Transverse colon (tissue), 3 donors: ENCODE measurements around the gene MPRIP.

ENCODE experiments used
- POLR2A ChIP-seq: fragments of 450-650 bp; IDR thresholded peaks from one replicate; pipeline ENCODE4 v1.6.1; 2016; ENCODE audit warnings: antibody characterized with exemption, mild to moderate bottlenecking, moderate library complexity
- TF ChIP-seq, protein P1 (sequence below), 5 experiments: fragments of 200-600 bp in 3 of 5; fragments of 450-650 bp in 2 of 5; sonication (generic) in 3 of 5; IDR thresholded peaks; 1 replicate in 2 of 5; 2 replicates in 3 of 5; pipeline ENCODE4 v1.5.1; 2016 to 2017; ENCODE audit warnings: antibody characterized with exemption in 5 of 5, inconsistent platforms in 3 of 5, mild to moderate bottlenecking in 2 of 5, moderate library complexity in 1 of 5

DNA sequence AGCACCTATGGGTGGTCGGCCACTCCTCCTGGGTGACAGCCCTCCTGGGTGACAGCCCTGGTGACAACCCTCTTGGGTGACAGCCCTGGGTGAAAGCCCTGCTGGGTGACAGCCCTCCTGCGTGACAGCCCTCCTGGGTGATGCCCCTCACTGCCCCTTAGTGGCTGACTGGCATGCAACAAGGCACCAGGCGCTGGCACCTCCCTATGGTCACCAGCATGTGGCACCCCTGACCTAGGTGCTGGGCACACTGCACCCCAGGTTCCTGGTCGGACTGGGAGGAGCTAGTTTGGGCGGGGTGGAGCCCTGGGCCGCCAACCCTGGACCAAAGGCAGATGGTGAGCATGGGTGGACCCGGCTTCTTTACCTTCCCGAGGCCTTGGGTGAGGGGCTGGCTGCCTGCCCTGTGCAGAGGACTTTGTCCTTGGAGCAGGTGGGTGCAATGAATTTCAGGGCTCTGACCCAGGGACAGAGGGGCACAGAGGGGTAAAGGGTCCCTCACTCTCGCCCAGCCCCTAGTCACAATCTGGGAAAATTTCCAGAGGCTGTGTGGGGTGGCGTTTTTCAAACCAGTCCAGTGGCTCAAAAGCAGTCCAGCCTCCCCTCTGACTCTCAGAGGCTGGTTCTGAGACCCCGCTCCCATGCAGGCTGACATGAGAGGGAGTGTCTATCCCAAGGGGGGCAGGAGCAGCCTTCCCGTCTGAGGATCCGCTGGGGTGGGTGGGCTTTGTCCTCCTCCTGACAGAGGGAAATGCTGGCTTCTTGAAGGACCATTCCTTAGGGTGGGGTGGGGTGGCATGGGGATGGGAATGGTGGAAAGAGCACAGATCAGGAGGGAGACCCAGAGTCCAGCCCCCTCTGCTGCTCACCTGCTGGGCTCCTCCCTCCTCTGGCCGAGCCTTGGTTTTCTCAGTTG lies 44.5 kb upstream of the MPRIP start:
- TF ChIP-seq, protein P1, sequence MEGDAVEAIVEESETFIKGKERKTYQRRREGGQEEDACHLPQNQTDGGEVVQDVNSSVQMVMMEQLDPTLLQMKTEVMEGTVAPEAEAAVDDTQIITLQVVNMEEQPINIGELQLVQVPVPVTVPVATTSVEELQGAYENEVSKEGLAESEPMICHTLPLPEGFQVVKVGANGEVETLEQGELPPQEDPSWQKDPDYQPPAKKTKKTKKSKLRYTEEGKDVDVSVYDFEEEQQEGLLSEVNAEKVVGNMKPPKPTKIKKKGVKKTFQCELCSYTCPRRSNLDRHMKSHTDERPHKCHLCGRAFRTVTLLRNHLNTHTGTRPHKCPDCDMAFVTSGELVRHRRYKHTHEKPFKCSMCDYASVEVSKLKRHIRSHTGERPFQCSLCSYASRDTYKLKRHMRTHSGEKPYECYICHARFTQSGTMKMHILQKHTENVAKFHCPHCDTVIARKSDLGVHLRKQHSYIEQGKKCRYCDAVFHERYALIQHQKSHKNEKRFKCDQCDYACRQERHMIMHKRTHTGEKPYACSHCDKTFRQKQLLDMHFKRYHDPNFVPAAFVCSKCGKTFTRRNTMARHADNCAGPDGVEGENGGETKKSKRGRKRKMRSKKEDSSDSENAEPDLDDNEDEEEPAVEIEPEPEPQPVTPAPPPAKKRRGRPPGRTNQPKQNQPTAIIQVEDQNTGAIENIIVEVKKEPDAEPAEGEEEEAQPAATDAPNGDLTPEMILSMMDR (IDR thresholded peaks at IDR 0.05), result no peak
- no peak for TF ChIP-seq POLR2A
